ENCODE measurements around the gene CHML.

The CHML gene

GRCh38 chr1:241678536-241678935 is 38.4 kb upstream of the CHML start:
- H3K27ac ChIP-seq (ENCODE audit: low read depth, low read length, poor library complexity, severe bottlenecking) = no peak overlapping the region
- H2AFZ ChIP-seq (ENCODE audit: low read length) = no peak overlapping the region
- TF ChIP-seq EZH2 (IDR thresholded peaks at IDR 0.05; ENCODE audit: borderline replicate concordance, low read length) (no peak), CTCF (IDR thresholded peaks at IDR 0.05; ENCODE audit: low read length) (no peak)
- H3K79me2 ChIP-seq (ENCODE audit: insufficient read depth, low read length) = no peaks in the 10 kb centered on the region
- no peaks in the 10 kb centered on the region for H3K9me2 ChIP-seq (ENCODE audit: low read depth, low read length)
- no peaks in the 10 kb centered on the region for H4K20me1 ChIP-seq (ENCODE audit: insufficient read depth, low read length)
- H3K4me2 ChIP-seq (ENCODE audit: low read length) = no peak overlapping the region
- H3K9me3 ChIP-seq (ENCODE audit: low read length) = no peaks in the 10 kb centered on the region
- H3K9ac ChIP-seq (ENCODE audit: low read length) = no peak overlapping the region
- H3F3A ChIP-seq (ENCODE audit: insufficient read depth, low read length) = no peaks in the 10 kb centered on the region
- H3K4me3 ChIP-seq (ENCODE audit: low read depth, low read length, poor library complexity, severe bottlenecking) = no peak overlapping the region
- H3K27me3 ChIP-seq (ENCODE audit: insufficient read depth, low read length) = no peaks in the 10 kb centered on the region
- H3K36me3 ChIP-seq (ENCODE audit: insufficient read depth, low read length) = no peaks in the 10 kb centered on the region
- no peaks in the 10 kb centered on the region for H3K4me1 ChIP-seq (ENCODE audit: insufficient read depth, low read length, severe bottlenecking)

- Histone ChIP-seq H3K27me3 (ENCODE audit: insufficient read depth, low read length) (no peaks in the 10 kb centered on the region), H3K9ac (ENCODE audit: low read length) (no peak overlapping the region), H3K4me1 (ENCODE audit: insufficient read depth, low read length, severe bottlenecking) (no peaks in the 10 kb centered on the region), H3K36me3 (ENCODE audit: insufficient read depth, low read length) (no peaks in the 10 kb centered on the region), H3K4me3 (ENCODE audit: low read depth, low read length, poor library complexity, severe bottlenecking) (no peak overlapping the region), H2AFZ (ENCODE audit: low read length) (no peak overlapping the region), H3F3A (ENCODE audit: insufficient read depth, low read length) (no peaks in the 10 kb centered on the region), H3K4me2 (ENCODE audit: low read length) (no peak overlapping the region), H4K20me1 (ENCODE audit: insufficient read depth, low read length) (no peaks in the 10 kb centered on the region), H3K9me3 (ENCODE audit: low read length) (no peaks in the 10 kb centered on the region), H3K27ac (ENCODE audit: low read depth, low read length, poor library complexity, severe bottlenecking) (no peak overlapping the region), H3K79me2 (ENCODE audit: insufficient read depth, low read length) (no peaks in the 10 kb centered on the region), H3K9me2 (ENCODE audit: low read depth, low read length) (no peaks in the 10 kb centered on the region)
- TF ChIP-seq CTCF (IDR thresholded peaks at IDR 0.05; ENCODE audit: low read length) = no peak
- no peak for TF ChIP-seq EZH2 (IDR thresholded peaks at IDR 0.05; ENCODE audit: borderline replicate concordance, low read length)
Measured at GRCh38 chr1:241677201-241677600, 37.0 kb upstream of the CHML start.

GRCh38 chr1:241675983-241676382 is 35.8 kb upstream of the CHML start:
- H3K27ac ChIP-seq (ENCODE audit: low read depth, low read length, poor library complexity, severe bottlenecking) = no peak overlapping the region
- H3K79me2 ChIP-seq (ENCODE audit: insufficient read depth, low read length) = no peaks in the 10 kb centered on the region
- no peaks in the 10 kb centered on the region for H3K4me1 ChIP-seq (ENCODE audit: insufficient read depth, low read length, severe bottlenecking)
- no peaks in the 10 kb centered on the region for H3K9me3 ChIP-seq (ENCODE audit: low read length)
- H3K4me2 ChIP-seq (ENCODE audit: low read length) = no peak overlapping the region
- H3K9ac ChIP-seq (ENCODE audit: low read length) = no peak overlapping the region
- H2AFZ ChIP-seq (ENCODE audit: low read length) = no peak overlapping the region
- H4K20me1 ChIP-seq (ENCODE audit: insufficient read depth, low read length) = no peaks in the 10 kb centered on the region
- no peaks in the 10 kb centered on the region for H3K36me3 ChIP-seq (ENCODE audit: insufficient read depth, low read length)
- no peak overlapping the region for H3K4me3 ChIP-seq (ENCODE audit: low read depth, low read length, poor library complexity, severe bottlenecking)
- no peaks in the 10 kb centered on the region for H3K27me3 ChIP-seq (ENCODE audit: insufficient read depth, low read length)
- no peaks in the 10 kb centered on the region for H3F3A ChIP-seq (ENCODE audit: insufficient read depth, low read length)
- no peaks in the 10 kb centered on the region for H3K9me2 ChIP-seq (ENCODE audit: low read depth, low read length)
- no peak for TF ChIP-seq CTCF (IDR thresholded peaks at IDR 0.05; ENCODE audit: low read length)
- no peak for TF ChIP-seq EZH2 (IDR thresholded peaks at IDR 0.05; ENCODE audit: borderline replicate concordance, low read length)
